ENCODE measurements around the gene TOM1L2. TPM values are rescaled to one million over a fixed set of nuclear protein-coding genes. Genes with fewer than 3 reads are reported as not detected.

TOM1L2 gene
- total RNA-seq, 1 donor from 2014 or later: 19.4 TPM

GRCh38 chr17:18016426-18016825 is 44.2 kb upstream of the TOM1L2 start:
- no peak for DNase-seq (ENCODE audit: low read depth)
- TF ChIP-seq CTCF (conservative IDR thresholded peaks at IDR 0.05; ENCODE audit: low read depth, low read length): no peak
- H3K4me3 ChIP-seq (ENCODE audit: low read depth, low read length): no peak overlapping the region

GRCh38 chr17:18015593-18015992 is 43.4 kb upstream of the TOM1L2 start:
- H3K4me3 ChIP-seq (ENCODE audit: low read depth, low read length): no peak overlapping the region
- no peak for TF ChIP-seq CTCF (conservative IDR thresholded peaks at IDR 0.05; ENCODE audit: low read depth, low read length)
- DNase-seq (ENCODE audit: low read depth): no peak

DNA sequence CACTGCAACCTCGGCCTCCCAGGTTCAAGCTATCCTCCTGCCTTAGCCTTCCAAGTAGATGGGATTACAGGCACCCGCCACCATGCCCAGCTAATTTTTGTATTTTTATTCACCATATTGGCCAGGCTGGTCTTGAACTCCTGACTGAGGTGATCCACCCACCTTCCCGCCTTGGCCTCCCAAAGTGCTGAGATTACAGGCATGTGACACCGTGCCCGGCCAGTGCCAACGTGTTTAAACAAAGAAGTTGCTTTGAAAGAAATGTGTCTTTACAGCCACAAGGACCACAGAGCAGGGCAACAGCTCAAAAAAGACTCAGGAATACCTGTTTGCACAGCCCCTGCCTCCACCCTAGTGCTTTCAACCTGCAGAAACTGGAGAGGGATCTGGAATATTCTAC is 41.8 kb upstream of the TOM1L2 start:
- TF ChIP-seq CTCF (conservative IDR thresholded peaks at IDR 0.05; ENCODE audit: low read depth, low read length): no peak
- no peak overlapping the region for H3K4me3 ChIP-seq (ENCODE audit: low read depth, low read length)
- DNase-seq (ENCODE audit: low read depth): no peak

DNA sequence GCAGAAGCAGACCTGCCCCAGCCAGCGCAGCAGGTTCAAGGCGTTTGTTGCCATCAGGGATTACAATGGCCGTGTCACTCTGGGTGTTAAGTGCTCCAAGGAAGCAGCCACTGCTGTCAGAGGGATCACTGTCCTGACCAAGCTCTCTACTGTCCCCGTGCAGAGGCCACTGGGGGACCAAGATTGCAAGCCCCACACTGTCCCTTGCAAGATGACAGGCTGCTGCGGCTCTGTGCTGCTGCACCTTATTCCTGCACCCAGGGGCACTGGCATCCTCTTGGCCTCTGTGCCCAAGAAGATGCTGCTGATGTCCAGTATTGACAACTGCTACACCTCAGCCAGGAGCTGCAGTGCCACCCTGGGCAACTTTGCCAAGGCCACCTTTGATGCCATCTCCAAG is 39.1 kb upstream of the TOM1L2 start:
- TF ChIP-seq CTCF (conservative IDR thresholded peaks at IDR 0.05; ENCODE audit: low read depth, low read length): no peak
- H3K4me3 ChIP-seq (ENCODE audit: low read depth, low read length): no peak overlapping the region
- DNase-seq (ENCODE audit: low read depth): no peak

GRCh38 chr17:18009609-18010420 is 37.6 kb upstream of the TOM1L2 start:
- TF ChIP-seq CTCF (conservative IDR thresholded peaks at IDR 0.05; ENCODE audit: low read depth, low read length): no peak
- no peak overlapping the region for H3K4me3 ChIP-seq (ENCODE audit: low read depth, low read length)
- DNase-seq (ENCODE audit: low read depth): no peak

DNA sequence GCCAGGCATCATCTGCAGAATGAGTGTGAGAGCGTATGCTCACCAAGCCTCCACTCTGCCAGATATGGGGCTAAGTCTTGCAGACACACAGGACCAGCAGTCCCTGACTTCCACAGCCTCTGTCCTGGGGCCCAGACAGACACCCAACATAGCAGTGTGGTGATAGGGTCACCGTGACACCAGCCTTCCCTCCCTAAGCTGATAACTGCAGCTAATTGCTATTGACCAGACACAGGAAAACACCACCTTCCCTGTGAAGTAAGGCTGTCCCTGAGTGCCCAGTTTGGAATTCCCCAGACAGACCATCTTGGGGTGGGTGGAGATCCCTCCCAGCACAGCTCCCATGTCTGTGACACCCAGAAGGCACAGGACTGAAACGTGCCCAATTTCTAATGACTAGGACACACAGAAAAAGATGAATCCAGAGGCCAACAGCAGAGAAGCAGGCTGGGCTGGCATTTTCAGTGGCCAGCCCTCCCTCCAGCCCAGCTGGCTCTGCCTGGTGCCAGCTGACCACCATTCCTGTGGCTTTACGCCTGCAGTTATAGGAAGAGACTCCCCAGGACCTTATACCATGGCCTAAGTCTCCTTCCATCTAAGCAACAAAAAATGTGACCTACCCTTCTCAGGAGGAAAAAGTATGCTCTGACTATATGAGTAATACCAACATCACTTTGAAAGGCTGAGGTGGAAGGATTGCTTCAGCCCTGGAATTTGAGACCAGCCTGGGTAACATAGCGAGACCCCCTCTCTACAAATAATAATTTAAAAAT is 36.5 kb upstream of the TOM1L2 start:
- H3K4me3 ChIP-seq (ENCODE audit: low read depth, low read length): no peak overlapping the region
- TF ChIP-seq CTCF (conservative IDR thresholded peaks at IDR 0.05; ENCODE audit: low read depth, low read length): no peak
- no peak for DNase-seq (ENCODE audit: low read depth)
